ENCODE results near the gene TBC1D32.

DNA sequence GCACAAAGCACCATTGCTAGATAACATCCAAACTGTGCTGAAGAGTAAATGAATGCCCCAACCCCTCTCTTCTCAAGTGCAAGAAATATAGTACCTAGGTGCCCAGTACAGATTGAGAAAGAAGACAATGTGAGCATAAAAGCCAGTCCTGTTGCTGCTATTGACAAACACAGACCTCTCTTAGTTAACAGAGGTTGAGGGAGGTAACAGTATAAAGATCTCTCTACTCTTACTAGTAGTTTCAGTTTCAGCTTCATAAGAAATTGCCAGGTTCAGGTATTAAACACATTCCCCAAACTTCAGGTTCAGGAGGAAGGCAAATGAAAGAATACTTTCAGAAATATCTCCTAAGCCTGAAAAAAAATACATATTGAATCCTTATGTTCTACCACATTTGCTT, 31.4 kb downstream of the TBC1D32 start:
- TF ChIP-seq, protein P1, sequence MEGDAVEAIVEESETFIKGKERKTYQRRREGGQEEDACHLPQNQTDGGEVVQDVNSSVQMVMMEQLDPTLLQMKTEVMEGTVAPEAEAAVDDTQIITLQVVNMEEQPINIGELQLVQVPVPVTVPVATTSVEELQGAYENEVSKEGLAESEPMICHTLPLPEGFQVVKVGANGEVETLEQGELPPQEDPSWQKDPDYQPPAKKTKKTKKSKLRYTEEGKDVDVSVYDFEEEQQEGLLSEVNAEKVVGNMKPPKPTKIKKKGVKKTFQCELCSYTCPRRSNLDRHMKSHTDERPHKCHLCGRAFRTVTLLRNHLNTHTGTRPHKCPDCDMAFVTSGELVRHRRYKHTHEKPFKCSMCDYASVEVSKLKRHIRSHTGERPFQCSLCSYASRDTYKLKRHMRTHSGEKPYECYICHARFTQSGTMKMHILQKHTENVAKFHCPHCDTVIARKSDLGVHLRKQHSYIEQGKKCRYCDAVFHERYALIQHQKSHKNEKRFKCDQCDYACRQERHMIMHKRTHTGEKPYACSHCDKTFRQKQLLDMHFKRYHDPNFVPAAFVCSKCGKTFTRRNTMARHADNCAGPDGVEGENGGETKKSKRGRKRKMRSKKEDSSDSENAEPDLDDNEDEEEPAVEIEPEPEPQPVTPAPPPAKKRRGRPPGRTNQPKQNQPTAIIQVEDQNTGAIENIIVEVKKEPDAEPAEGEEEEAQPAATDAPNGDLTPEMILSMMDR (conservative IDR thresholded peaks at IDR 0.05 in 1 of 2, IDR thresholded peaks at IDR 0.05 in 1 of 2; ENCODE audit: low read depth in 1 of 2, low read length in 2 of 2) = no peak
- no peak for TF ChIP-seq EZH2 (IDR thresholded peaks at IDR 0.05; ENCODE audit: low read length, missing control alignments)
